Neuronal stem cell (in vitro differentiated cells): ENCODE data around the gene PTPRD.

Experiments used
- DNase-seq: peaks from one replicate; pipeline ENCODE4 v3.0.0-alpha.2; 2013; ENCODE audit warnings: low spot score
- H2AFZ ChIP-seq: one replicate; pipeline ENCODE4 v1.6.1; 2013; ENCODE audit warnings: mild to moderate bottlenecking, low read length, inconsistent platforms
- H2AK5ac ChIP-seq: 2 replicates; pipeline ENCODE4 v1.6.1; 2013; ENCODE audit warnings: low read depth, mild to moderate bottlenecking, inconsistent platforms, low read length, moderate library complexity, mixed read lengths
- H2BK120ac ChIP-seq: 2 replicates; pipeline ENCODE4 v1.6.1; 2013; ENCODE audit warnings: low read depth, mild to moderate bottlenecking, inconsistent platforms, low read length, moderate library complexity, mixed read lengths
- H2BK12ac ChIP-seq: one replicate; pipeline ENCODE4 v1.6.1; 2013; ENCODE audit warnings: low read length, inconsistent platforms
- H2BK15ac ChIP-seq: 2 replicates; pipeline ENCODE4 v1.6.1; 2013; ENCODE audit warnings: mild to moderate bottlenecking, low read length, inconsistent platforms, mixed read lengths
- H2BK5ac ChIP-seq: one replicate; pipeline ENCODE4 v1.6.1; 2013; ENCODE audit warnings: inconsistent platforms, mild to moderate bottlenecking, low read length, moderate library complexity
- H3K14ac ChIP-seq: one replicate; pipeline ENCODE4 v1.6.1; 2013; ENCODE audit warnings: low read length, inconsistent platforms
- H3K18ac ChIP-seq: 2 replicates; pipeline ENCODE4 v1.6.1; 2013; ENCODE audit warnings: low read length, inconsistent platforms
- H3K23ac ChIP-seq: 2 replicates; pipeline ENCODE4 v1.6.1; 2013; ENCODE audit warnings: low read depth, mild to moderate bottlenecking, mixed read lengths, low read length, inconsistent platforms; ENCODE audit not compliant: poor library complexity
- H3K27ac ChIP-seq: replicated peaks from 3 replicates; pipeline ENCODE4 v1.5.1; 2013; ENCODE audit warnings: low read length, inconsistent platforms
- H3K27me3 ChIP-seq, 3 experiments: 2 replicates each; pipeline ENCODE4 v1.6.1; 2013; ENCODE audit warnings: low read length in 3 of 3, mild to moderate bottlenecking in 2 of 3, inconsistent platforms in 1 of 3, low read depth in 1 of 3, mixed read lengths in 1 of 3, moderate library complexity in 1 of 3; ENCODE audit not compliant: control insufficient read depth in 3 of 3, insufficient read depth in 3 of 3
- H3K36me3 ChIP-seq, 2 donors: replicated peaks in 1 of 2; 2 replicates each; pipeline ENCODE4 v1.6.1; 2013; ENCODE audit warnings: low read length in 2 of 2; ENCODE audit not compliant: control insufficient read depth in 2 of 2, insufficient read depth in 2 of 2
- H3K4ac ChIP-seq: 2 replicates; pipeline ENCODE4 v1.6.1; 2013; ENCODE audit warnings: inconsistent platforms, mild to moderate bottlenecking, low read length, moderate library complexity
- H3K4me1 ChIP-seq, 2 donors: 1 replicate in 1 of 2; 2 replicates in 1 of 2; pipeline ENCODE4 v1.6.1; 2013; ENCODE audit warnings: low read length in 2 of 2, low read depth in 1 of 2; ENCODE audit not compliant: control insufficient read depth in 2 of 2, insufficient read depth in 1 of 2
- H3K4me2 ChIP-seq: one replicate; pipeline ENCODE4 v1.6.1; 2013; ENCODE audit warnings: mild to moderate bottlenecking, low read length, inconsistent platforms; ENCODE audit not compliant: insufficient read depth, poor library complexity, severe bottlenecking
- H3K4me3 ChIP-seq, 2 donors: 2 replicates each; pipeline ENCODE4 v1.5.1; 2013; ENCODE audit warnings: low read length in 2 of 2, mild to moderate bottlenecking in 2 of 2, inconsistent platforms in 1 of 2, moderate library complexity in 1 of 2
- H3K79me1 ChIP-seq: one replicate; pipeline ENCODE4 v1.6.1; 2013; ENCODE audit warnings: low read depth, mild to moderate bottlenecking, inconsistent platforms, low read length, moderate library complexity
- H3K9ac ChIP-seq: one replicate; pipeline ENCODE4 v1.6.1; 2013; ENCODE audit warnings: mild to moderate bottlenecking, low read depth, low read length, inconsistent platforms; ENCODE audit not compliant: poor library complexity
- H3K9me3 ChIP-seq, 2 donors: replicated peaks in 1 of 2; 2 replicates each; pipeline versions ENCODE3 to v1.6.1; 2013; ENCODE audit warnings: low read length in 2 of 2, mild to moderate bottlenecking in 2 of 2, inconsistent platforms in 1 of 2, low read depth in 1 of 2, mixed read lengths in 1 of 2, moderate library complexity in 1 of 2; ENCODE audit not compliant: control insufficient read depth in 2 of 2, insufficient read depth in 1 of 2
- H4K8ac ChIP-seq: one replicate; pipeline ENCODE4 v1.6.1; 2013; ENCODE audit warnings: low read depth, mild to moderate bottlenecking, inconsistent platforms, low read length, moderate library complexity
- H4K91ac ChIP-seq: one replicate; pipeline ENCODE4 v1.6.1; 2013; ENCODE audit warnings: low read length, low read depth, mild to moderate bottlenecking, inconsistent platforms; ENCODE audit not compliant: poor library complexity
- WGBS, 2 donors: extraction: QIAGEN DNeasy Blood & Tissue Kit; methylation state at CpG; one replicate each; pipeline ENCODE4 v1.1.7; 2013; ENCODE audit warnings: missing lambda C conversion rate in 2 of 2, mixed read lengths in 1 of 2; ENCODE audit not compliant: insufficient read length in 2 of 2, insufficient replicate concordance in 1 of 2; ENCODE audit errors: extremely low coverage in 2 of 2; 5-methylcytosine and 5-hydroxymethylcytosine counted together

PTPRD gene

DNA sequence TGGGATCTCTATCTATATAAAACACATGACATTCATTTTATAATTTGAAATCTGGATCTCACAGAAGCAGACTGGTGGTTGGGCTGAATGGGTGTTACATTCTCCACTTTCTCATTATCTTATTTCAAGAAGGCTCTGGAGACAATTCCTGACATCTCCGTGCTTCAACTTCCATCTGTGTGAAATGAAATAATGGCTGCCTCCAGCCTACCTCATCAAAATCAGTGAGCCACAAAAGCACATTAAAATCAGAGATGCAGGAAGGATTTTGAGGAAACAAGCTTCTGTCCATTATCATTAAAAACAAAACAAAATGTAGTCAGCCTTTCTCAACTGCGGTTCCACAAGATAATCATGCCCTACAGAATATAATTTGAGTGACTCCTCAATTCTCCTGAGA is 1854.9 kb downstream of the PTPRD start:
- DNase-seq = no peak
- H3K4me1 ChIP-seq = peaks cover 0 to 2% of the 10 kb centered on the region in 2 donors
- peaks cover 0 to 1% of the 10 kb centered on the region in 2 donors for H3K36me3 ChIP-seq
- no peak overlapping the region for H2BK12ac ChIP-seq
- no peak overlapping the region for H3K18ac ChIP-seq
- no peak overlapping the region for H3K23ac ChIP-seq
- no peak overlapping the region for H2BK120ac ChIP-seq
- no peak overlapping the region for H4K8ac ChIP-seq
- H2BK5ac ChIP-seq = no peak overlapping the region
- no peak overlapping the region for H2BK15ac ChIP-seq
- no peak overlapping the region for H2AFZ ChIP-seq
- H3K79me1 ChIP-seq = peaks cover 1% of the 10 kb centered on the region
- H3K9me3 ChIP-seq = peaks cover 0 to 22% of the 10 kb centered on the region in 2 donors
- no CpG with 5 or more reads among the region's 2 CpGs for WGBS, 2 donors
- no peaks in the 10 kb centered on the region for H3K27me3 ChIP-seq
- H3K14ac ChIP-seq = no peak overlapping the region
- no peak overlapping the region for H2AK5ac ChIP-seq
- no peak overlapping the region for H4K91ac ChIP-seq
- H3K4ac ChIP-seq = no peak overlapping the region
- H3K4me2 ChIP-seq = no peak overlapping the region
- H3K27ac ChIP-seq = no peak overlapping the region
- H3K4me3 ChIP-seq = no peak overlapping the region
- no peak overlapping the region for H3K9ac ChIP-seq

DNA sequence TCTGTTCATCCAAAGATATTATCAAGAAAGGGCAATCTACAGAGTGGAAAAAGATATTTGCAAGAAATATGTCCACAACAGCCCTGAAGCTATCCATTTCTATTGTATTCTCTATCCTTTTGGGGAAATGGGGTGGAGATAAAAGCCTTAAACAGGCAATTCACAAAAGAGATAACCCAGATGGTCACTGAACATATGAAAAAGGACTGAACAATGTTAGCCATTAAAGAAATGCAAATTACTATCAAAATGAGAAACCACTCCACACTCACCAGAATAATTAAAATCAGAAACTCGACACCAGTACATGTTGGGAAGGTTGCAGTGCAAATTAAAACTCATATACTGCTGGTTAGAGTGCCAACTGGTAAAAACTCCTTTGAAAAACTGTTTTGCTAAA is 1858.1 kb downstream of the PTPRD start:
- WGBS, 2 donors = no CpG with 5 or more reads among the region's 1 CpG
- no peak overlapping the region for H2AFZ ChIP-seq
- no peak overlapping the region for H2BK15ac ChIP-seq
- no peaks in the 10 kb centered on the region for H3K27me3 ChIP-seq
- no peak overlapping the region for H4K8ac ChIP-seq
- H2AK5ac ChIP-seq = no peak overlapping the region
- DNase-seq = no peak
- no peak overlapping the region for H3K27ac ChIP-seq
- H2BK12ac ChIP-seq = no peak overlapping the region
- peaks cover 15 to 19% of the 10 kb centered on the region in 2 donors for H3K4me1 ChIP-seq
- H3K23ac ChIP-seq = no peak overlapping the region
- H2BK120ac ChIP-seq = no peak overlapping the region
- peaks cover 1% of the 10 kb centered on the region for H3K79me1 ChIP-seq
- no peak overlapping the region for H3K4me3 ChIP-seq
- H3K14ac ChIP-seq = no peak overlapping the region
- no peak overlapping the region for H3K4me2 ChIP-seq
- no peak overlapping the region for H4K91ac ChIP-seq
- H2BK5ac ChIP-seq = no peak overlapping the region
- no peak overlapping the region for H3K9ac ChIP-seq
- peaks cover 0 to 24% of the 10 kb centered on the region in 2 donors for H3K9me3 ChIP-seq
- no peak overlapping the region for H3K18ac ChIP-seq
- no peak overlapping the region for H3K4ac ChIP-seq
- peaks cover 0 to 1% of the 10 kb centered on the region in 2 donors for H3K36me3 ChIP-seq

DNA sequence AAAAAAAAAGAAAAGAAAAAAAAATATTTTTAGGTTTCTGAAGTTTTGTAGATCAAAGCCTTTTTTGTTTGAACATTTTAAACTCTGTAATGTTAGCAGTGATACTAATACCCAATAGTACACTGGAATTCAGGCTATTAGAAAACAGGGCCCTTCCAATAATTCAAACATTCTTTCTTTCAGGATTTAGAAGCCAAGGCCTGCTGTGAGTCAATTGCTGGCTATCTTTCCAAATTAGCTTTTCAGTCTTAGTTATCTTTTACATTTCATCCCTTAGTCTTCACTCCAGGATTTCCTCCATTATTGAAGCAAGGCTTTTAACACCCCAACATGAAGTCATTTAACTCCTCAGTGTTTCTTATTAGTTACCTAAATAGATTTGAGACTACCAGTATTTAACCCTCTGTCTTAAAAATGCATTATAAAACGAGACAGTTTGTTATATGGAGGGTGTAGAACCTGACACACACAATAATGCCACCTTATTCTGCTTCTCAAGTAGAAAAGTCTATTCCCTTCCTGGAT is 1861.3 kb downstream of the PTPRD start:
- Histone ChIP-seq H3K36me3 (no peaks in the 10 kb centered on the region), H2BK15ac (no peak overlapping the region), H3K27me3 (no peaks in the 10 kb centered on the region), H3K79me1 (peaks cover 1% of the 10 kb centered on the region), H3K27ac (peak overlapping the region; percentile 80), H3K9me3 (peaks cover 0 to 11% of the 10 kb centered on the region in 2 donors), H2BK12ac (no peak overlapping the region), H3K14ac (no peak overlapping the region), H4K91ac (no peak overlapping the region), H2AK5ac (no peak overlapping the region), H3K4me2 (no peak overlapping the region), H3K4ac (no peak overlapping the region), H3K9ac (no peak overlapping the region), H2BK120ac (no peak overlapping the region), H3K4me3 (no peak overlapping the region), H3K18ac (no peak overlapping the region), H2AFZ (peak overlapping the region; percentile 7), H4K8ac (no peak overlapping the region), H2BK5ac (no peak overlapping the region), H3K4me1 (peaks cover 17 to 19% of the 10 kb centered on the region in 2 donors), H3K23ac (no peak overlapping the region)
- DNase-seq = no peak
- WGBS, 2 donors = no CpG with 5 or more reads among the region's 1 CpG

DNA sequence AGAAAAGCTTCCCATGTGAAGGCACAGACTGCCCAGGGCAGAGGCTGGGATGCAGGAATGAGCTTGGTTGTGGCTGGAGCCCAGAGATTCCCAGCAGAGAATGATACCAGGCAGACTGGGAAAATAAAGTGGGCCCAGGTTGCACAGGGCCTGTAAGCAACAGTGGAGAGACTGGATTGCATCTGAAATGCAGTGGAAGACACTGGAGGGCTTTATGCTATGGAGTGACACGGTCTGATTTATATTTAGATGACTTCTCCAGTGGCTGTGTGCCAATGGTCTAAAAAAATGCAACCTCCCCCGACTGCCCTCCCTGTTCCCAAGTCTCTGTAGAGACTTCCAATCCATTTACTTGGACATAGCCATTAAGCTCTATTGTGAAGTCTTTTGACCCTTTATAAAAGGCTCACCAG is 1862.2 kb downstream of the PTPRD start:
- no peak for DNase-seq
- peak overlapping the region in 1 of 2 donors; percentile 7 for H3K4me3 ChIP-seq
- peaks cover 0 to 11% of the 10 kb centered on the region in 2 donors for H3K9me3 ChIP-seq
- H4K8ac ChIP-seq = no peak overlapping the region
- H3K9ac ChIP-seq = no peak overlapping the region
- H3K4ac ChIP-seq = no peak overlapping the region
- peak overlapping the region; percentile 68 for H3K18ac ChIP-seq
- H2AK5ac ChIP-seq = no peak overlapping the region
- H3K4me1 ChIP-seq = peaks cover 17 to 19% of the 10 kb centered on the region in 2 donors
- no peaks in the 10 kb centered on the region for H3K36me3 ChIP-seq
- no peak overlapping the region for H2BK5ac ChIP-seq
- H3K14ac ChIP-seq = no peak overlapping the region
- peak overlapping the region; percentile 80 for H3K27ac ChIP-seq
- H2BK12ac ChIP-seq = no peak overlapping the region
- no peak overlapping the region for H3K23ac ChIP-seq
- H2BK15ac ChIP-seq = no peak overlapping the region
- H2BK120ac ChIP-seq = no peak overlapping the region
- no peaks in the 10 kb centered on the region for H3K27me3 ChIP-seq
- no peak overlapping the region for H4K91ac ChIP-seq
- H3K4me2 ChIP-seq = no peak overlapping the region
- no CpG with 5 or more reads among the region's 2 CpGs for WGBS, 2 donors
- H3K79me1 ChIP-seq = peaks cover 1% of the 10 kb centered on the region
- peak overlapping the region; percentile 12 for H2AFZ ChIP-seq
